HepG2 (cell line): ENCODE results near the gene CAMK4.

Source experiments
- ELF4 ChIP-seq: sonication (generic); formaldehyde crosslinking; IDR thresholded peaks from 2 replicates; pipeline ENCODE4 v1.5.0; 2020; ENCODE audit warnings: missing genetic modification reagents, mild to moderate bottlenecking, moderate library complexity, borderline replicate concordance
- EZH2 ChIP-seq: conservative IDR thresholded peaks from 2 replicates; pipeline ENCODE4 v1.6.1; 2012; ENCODE audit warnings: mild to moderate bottlenecking, low read depth, low read length, moderate library complexity
- NFE2L1 ChIP-seq: sonication (generic); formaldehyde crosslinking; IDR thresholded peaks from 2 replicates; pipeline ENCODE4 v1.4.0; 2020; ENCODE audit warnings: missing genetic modification reagents, mild to moderate bottlenecking, borderline replicate concordance
- NFYC ChIP-seq: IDR thresholded peaks from 2 replicates; pipeline ENCODE4 v1.6.1; 2016; ENCODE audit warnings: missing genetic modification reagents, missing compliant biosample characterization
- RARA ChIP-seq: IDR thresholded peaks from 2 replicates; pipeline ENCODE4 v1.6.1; 2016; ENCODE audit warnings: missing genetic modification reagents, missing compliant biosample characterization
- TF ChIP-seq, protein P1 (sequence below): sonication (generic); formaldehyde crosslinking; IDR thresholded peaks from 2 replicates; pipeline ENCODE4 v1.5.0; 2020; ENCODE audit warnings: mild to moderate bottlenecking, missing genetic modification reagents, moderate library complexity
- TF ChIP-seq, protein P2 (sequence below): sonication (generic); formaldehyde crosslinking; IDR thresholded peaks from 2 replicates; pipeline ENCODE4 v1.8.0; 2022; ENCODE audit warnings: mild to moderate bottlenecking, missing genetic modification reagents, borderline replicate concordance
- TF ChIP-seq, protein P3 (sequence below): sonication (generic); formaldehyde crosslinking; IDR thresholded peaks from 2 replicates; pipeline ENCODE4 v1.4.0; 2020; ENCODE audit warnings: mild to moderate bottlenecking, missing genetic modification reagents, borderline replicate concordance

DNA sequence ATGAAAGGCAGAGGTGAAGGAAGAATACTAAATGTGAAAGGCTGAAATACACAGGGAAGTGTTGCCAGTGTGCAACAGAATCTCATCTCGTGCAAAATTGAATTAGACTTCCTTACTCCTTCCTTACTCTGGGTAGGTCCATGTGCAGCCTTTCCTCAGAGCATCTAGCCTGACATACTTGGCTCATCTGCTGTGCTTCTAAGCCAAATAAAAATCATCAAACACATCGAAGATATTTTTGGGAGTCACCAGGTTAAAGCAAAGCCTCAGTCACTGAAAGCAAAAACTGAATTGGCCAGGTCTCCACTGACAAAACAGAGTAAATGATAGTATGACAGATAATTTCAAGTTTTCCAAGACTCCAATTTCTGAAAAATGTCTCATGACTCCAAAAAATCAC is 268.8 kb downstream of the CAMK4 start:
- no peak for TF ChIP-seq ELF4 (CRISPR knock-in tag)
- TF ChIP-seq, protein P1, sequence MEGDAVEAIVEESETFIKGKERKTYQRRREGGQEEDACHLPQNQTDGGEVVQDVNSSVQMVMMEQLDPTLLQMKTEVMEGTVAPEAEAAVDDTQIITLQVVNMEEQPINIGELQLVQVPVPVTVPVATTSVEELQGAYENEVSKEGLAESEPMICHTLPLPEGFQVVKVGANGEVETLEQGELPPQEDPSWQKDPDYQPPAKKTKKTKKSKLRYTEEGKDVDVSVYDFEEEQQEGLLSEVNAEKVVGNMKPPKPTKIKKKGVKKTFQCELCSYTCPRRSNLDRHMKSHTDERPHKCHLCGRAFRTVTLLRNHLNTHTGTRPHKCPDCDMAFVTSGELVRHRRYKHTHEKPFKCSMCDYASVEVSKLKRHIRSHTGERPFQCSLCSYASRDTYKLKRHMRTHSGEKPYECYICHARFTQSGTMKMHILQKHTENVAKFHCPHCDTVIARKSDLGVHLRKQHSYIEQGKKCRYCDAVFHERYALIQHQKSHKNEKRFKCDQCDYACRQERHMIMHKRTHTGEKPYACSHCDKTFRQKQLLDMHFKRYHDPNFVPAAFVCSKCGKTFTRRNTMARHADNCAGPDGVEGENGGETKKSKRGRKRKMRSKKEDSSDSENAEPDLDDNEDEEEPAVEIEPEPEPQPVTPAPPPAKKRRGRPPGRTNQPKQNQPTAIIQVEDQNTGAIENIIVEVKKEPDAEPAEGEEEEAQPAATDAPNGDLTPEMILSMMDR (CRISPR knock-in tag): no peak
- no peak for TF ChIP-seq NFE2L1 (CRISPR knock-in tag)
- no peak for TF ChIP-seq EZH2
- TF ChIP-seq, protein P2, sequence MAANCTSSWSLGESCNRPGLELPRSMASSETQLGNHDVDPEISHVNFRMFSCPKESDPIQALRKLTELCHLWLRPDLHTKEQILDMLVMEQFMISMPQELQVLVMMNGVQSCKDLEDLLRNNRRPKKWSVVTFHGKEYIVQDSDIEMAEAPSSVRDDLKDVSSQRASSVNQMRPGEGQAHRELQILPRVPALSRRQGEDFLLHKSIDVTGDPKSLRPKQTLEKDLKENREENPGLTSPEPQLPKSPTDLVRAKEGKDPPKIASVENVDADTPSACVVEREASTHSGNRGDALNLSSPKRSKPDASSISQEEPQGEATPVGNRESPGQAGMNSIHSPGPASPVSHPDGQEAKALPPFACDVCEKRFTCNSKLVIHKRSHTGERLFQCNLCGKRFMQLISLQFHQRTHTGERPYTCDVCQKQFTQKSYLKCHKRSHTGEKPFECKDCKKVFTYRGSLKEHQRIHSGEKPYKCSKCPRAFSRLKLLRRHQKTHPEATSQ: no peak
- TF ChIP-seq NFYC: no peak
- TF ChIP-seq, protein P3, sequence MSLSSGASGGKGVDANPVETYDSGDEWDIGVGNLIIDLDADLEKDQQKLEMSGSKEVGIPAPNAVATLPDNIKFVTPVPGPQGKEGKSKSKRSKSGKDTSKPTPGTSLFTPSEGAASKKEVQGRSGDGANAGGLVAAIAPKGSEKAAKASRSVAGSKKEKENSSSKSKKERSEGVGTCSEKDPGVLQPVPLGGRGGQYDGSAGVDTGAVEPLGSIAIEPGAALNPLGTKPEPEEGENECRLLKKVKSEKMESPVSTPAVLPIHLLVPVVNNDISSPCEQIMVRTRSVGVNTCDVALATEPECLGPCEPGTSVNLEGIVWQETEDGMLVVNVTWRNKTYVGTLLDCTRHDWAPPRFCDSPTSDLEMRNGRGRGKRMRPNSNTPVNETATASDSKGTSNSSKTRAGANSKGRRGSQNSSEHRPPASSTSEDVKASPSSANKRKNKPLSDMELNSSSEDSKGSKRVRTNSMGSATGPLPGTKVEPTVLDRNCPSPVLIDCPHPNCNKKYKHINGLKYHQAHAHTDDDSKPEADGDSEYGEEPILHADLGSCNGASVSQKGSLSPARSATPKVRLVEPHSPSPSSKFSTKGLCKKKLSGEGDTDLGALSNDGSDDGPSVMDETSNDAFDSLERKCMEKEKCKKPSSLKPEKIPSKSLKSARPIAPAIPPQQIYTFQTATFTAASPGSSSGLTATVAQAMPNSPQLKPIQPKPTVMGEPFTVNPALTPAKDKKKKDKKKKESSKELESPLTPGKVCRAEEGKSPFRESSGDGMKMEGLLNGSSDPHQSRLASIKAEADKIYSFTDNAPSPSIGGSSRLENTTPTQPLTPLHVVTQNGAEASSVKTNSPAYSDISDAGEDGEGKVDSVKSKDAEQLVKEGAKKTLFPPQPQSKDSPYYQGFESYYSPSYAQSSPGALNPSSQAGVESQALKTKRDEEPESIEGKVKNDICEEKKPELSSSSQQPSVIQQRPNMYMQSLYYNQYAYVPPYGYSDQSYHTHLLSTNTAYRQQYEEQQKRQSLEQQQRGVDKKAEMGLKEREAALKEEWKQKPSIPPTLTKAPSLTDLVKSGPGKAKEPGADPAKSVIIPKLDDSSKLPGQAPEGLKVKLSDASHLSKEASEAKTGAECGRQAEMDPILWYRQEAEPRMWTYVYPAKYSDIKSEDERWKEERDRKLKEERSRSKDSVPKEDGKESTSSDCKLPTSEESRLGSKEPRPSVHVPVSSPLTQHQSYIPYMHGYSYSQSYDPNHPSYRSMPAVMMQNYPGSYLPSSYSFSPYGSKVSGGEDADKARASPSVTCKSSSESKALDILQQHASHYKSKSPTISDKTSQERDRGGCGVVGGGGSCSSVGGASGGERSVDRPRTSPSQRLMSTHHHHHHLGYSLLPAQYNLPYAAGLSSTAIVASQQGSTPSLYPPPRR (CRISPR knock-in tag): no peak
- no peak for TF ChIP-seq RARA (CRISPR knock-in tag)
